ENCODE data around the gene PARD3. TPM values are rescaled to one million over a fixed set of nuclear protein-coding genes. Genes with fewer than 3 reads are reported as not detected.

The PARD3 gene
- total RNA-seq, 1 experiment from 2014 or later, result not detected

- Histone ChIP-seq H3K27me3 (ENCODE audit: low read length) (no peaks in the 10 kb centered on the region), H3K9me3 (ENCODE audit: low read length) (no peaks in the 10 kb centered on the region), H3K4me3 (ENCODE audit: low read length) (no peak overlapping the region), H3K79me2 (ENCODE audit: low read length) (no peaks in the 10 kb centered on the region), H3K9ac (ENCODE audit: low read length) (no peak overlapping the region), H3K27ac (ENCODE audit: low read length) (no peak overlapping the region), H2AFZ (ENCODE audit: low read length) (no peak overlapping the region), H3K4me2 (ENCODE audit: low read depth, low read length, poor library complexity, severe bottlenecking) (no peak overlapping the region), H3K4me1 (ENCODE audit: low read length) (no peaks in the 10 kb centered on the region), H3K36me3 (ENCODE audit: insufficient read depth, low read length) (no peaks in the 10 kb centered on the region), H3K9me2 (replicated peaks; ENCODE audit: insufficient read depth, low read length) (no peaks in the 10 kb centered on the region), H4K20me1 (ENCODE audit: insufficient read depth, low read depth, low read length) (no peaks in the 10 kb centered on the region)
- no peak for DNase-seq
Measured at GRCh38 chr10:34254596-34254995, 560.5 kb downstream of the PARD3 start.

DNA sequence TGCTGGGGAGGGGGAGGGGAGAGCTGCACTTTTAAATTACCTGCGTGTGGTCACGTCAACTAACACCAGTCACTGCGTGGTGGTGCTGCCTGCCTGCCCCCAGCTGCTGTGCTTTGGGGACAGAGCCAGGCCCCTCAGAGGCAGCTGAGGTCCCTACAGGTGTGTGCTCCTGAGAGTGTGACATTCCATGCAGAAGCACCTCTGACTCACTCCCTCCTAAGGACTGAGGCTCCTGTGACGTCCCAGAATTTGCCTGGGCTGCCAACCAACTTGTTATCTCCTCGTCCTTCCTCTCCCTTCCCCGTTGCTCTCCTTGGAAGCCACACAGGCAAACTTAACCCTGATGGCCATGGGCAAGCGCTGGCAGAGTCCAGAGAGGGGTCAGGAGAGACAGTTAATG is 563.0 kb downstream of the PARD3 start:
- Histone ChIP-seq H3K79me2 (ENCODE audit: low read length) (no peaks in the 10 kb centered on the region), H3K4me1 (ENCODE audit: low read length) (no peaks in the 10 kb centered on the region), H3K9me3 (ENCODE audit: low read length) (no peaks in the 10 kb centered on the region), H2AFZ (ENCODE audit: low read length) (no peak overlapping the region), H3K27me3 (ENCODE audit: low read length) (no peaks in the 10 kb centered on the region), H3K27ac (ENCODE audit: low read length) (no peak overlapping the region), H3K4me2 (ENCODE audit: low read depth, low read length, poor library complexity, severe bottlenecking) (no peak overlapping the region), H3K4me3 (ENCODE audit: low read length) (no peak overlapping the region), H4K20me1 (ENCODE audit: insufficient read depth, low read depth, low read length) (no peaks in the 10 kb centered on the region), H3K9ac (ENCODE audit: low read length) (no peak overlapping the region), H3K36me3 (ENCODE audit: insufficient read depth, low read length) (no peaks in the 10 kb centered on the region), H3K9me2 (replicated peaks; ENCODE audit: insufficient read depth, low read length) (no peaks in the 10 kb centered on the region)
- no peak for DNase-seq

DNA sequence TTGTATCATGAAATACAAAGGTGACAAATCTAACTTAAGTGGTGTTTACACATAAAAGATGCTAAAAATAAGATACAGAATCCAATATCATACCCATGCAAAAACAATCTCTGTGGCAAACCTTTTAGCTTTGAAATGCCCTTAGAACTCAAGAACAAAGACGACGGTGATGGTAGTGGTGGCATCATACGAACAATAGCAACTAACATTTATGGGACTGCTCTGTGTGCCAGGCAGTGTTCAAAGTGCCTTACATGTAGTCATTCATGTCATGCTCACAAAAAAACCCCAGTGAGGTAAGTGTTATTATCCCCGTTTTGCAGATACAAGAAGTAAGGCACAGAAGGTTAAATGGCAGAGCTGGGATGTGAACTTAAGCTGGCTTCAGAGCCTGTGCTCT is 563.9 kb downstream of the PARD3 start:
- Histone ChIP-seq H4K20me1 (ENCODE audit: insufficient read depth, low read depth, low read length) (no peaks in the 10 kb centered on the region), H3K27me3 (ENCODE audit: low read length) (no peaks in the 10 kb centered on the region), H3K4me1 (ENCODE audit: low read length) (no peaks in the 10 kb centered on the region), H3K4me2 (ENCODE audit: low read depth, low read length, poor library complexity, severe bottlenecking) (no peak overlapping the region), H3K9me3 (ENCODE audit: low read length) (no peaks in the 10 kb centered on the region), H2AFZ (ENCODE audit: low read length) (no peak overlapping the region), H3K27ac (ENCODE audit: low read length) (no peak overlapping the region), H3K9ac (ENCODE audit: low read length) (no peak overlapping the region), H3K4me3 (ENCODE audit: low read length) (no peak overlapping the region), H3K9me2 (replicated peaks; ENCODE audit: insufficient read depth, low read length) (no peaks in the 10 kb centered on the region), H3K36me3 (ENCODE audit: insufficient read depth, low read length) (no peaks in the 10 kb centered on the region), H3K79me2 (ENCODE audit: low read length) (no peaks in the 10 kb centered on the region)
- DNase-seq, result no peak

DNA sequence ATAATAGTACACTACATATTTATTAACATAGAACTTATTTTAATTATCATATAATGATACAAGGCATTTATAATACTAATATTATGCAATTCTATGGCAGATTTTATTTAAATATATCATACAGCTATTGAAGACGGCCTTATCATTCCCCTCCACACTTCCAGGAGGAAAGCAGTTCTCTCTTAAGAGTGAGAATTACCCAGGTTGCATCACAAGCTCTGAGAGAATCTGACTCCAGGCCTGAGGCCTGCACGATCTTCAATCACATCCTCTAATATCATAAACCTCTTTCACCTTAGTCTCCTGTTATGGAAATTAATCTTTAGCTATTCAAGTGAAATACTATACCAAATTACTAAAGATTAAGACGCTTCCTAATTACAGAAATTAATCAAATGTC is 564.4 kb downstream of the PARD3 start:
- Histone ChIP-seq H3K9me2 (replicated peaks; ENCODE audit: insufficient read depth, low read length) (no peaks in the 10 kb centered on the region), H3K4me1 (ENCODE audit: low read length) (no peaks in the 10 kb centered on the region)

DNA sequence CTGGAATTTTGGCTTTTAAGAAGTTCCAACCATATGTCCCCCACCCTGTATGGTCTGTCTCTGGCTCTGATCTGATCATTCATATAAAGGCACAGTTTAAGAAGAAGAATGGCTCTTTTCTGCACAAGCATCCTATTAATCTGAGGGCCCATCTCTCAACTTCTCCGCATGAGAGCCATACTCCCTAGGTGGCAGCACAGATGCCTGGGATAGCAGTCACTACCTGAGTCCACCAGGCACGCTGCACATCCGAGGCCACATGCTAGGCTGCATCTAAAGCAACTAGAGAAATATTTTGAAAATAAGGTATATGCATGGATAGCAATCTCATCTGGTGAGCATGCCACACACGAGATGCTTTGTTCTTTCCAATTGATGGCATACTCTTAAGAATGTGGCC is 565.5 kb downstream of the PARD3 start:
- Histone ChIP-seq H3K79me2 (ENCODE audit: low read length) (no peaks in the 10 kb centered on the region), H3K9me2 (replicated peaks; ENCODE audit: insufficient read depth, low read length) (no peaks in the 10 kb centered on the region), H3K9me3 (ENCODE audit: low read length) (no peaks in the 10 kb centered on the region), H3K36me3 (ENCODE audit: insufficient read depth, low read length) (no peaks in the 10 kb centered on the region), H3K27me3 (ENCODE audit: low read length) (no peaks in the 10 kb centered on the region), H3K4me1 (ENCODE audit: low read length) (no peaks in the 10 kb centered on the region), H3K4me2 (ENCODE audit: low read depth, low read length, poor library complexity, severe bottlenecking) (no peak overlapping the region), H4K20me1 (ENCODE audit: insufficient read depth, low read depth, low read length) (no peaks in the 10 kb centered on the region), H2AFZ (ENCODE audit: low read length) (no peak overlapping the region), H3K4me3 (ENCODE audit: low read length) (no peak overlapping the region), H3K27ac (ENCODE audit: low read length) (no peak overlapping the region), H3K9ac (ENCODE audit: low read length) (no peak overlapping the region)
- no peak for DNase-seq

More for the DNA sequence above, 564.4 kb downstream of the PARD3 start:
- Histone ChIP-seq H3K4me2 (ENCODE audit: low read depth, low read length, poor library complexity, severe bottlenecking) (no peak overlapping the region), H2AFZ (ENCODE audit: low read length) (no peak overlapping the region), H3K9ac (ENCODE audit: low read length) (no peak overlapping the region), H3K27me3 (ENCODE audit: low read length) (no peaks in the 10 kb centered on the region), H4K20me1 (ENCODE audit: insufficient read depth, low read depth, low read length) (no peaks in the 10 kb centered on the region), H3K36me3 (ENCODE audit: insufficient read depth, low read length) (no peaks in the 10 kb centered on the region), H3K9me3 (ENCODE audit: low read length) (no peaks in the 10 kb centered on the region), H3K4me3 (ENCODE audit: low read length) (no peak overlapping the region), H3K79me2 (ENCODE audit: low read length) (no peaks in the 10 kb centered on the region), H3K27ac (ENCODE audit: low read length) (no peak overlapping the region)
- no peak for DNase-seq

DNA sequence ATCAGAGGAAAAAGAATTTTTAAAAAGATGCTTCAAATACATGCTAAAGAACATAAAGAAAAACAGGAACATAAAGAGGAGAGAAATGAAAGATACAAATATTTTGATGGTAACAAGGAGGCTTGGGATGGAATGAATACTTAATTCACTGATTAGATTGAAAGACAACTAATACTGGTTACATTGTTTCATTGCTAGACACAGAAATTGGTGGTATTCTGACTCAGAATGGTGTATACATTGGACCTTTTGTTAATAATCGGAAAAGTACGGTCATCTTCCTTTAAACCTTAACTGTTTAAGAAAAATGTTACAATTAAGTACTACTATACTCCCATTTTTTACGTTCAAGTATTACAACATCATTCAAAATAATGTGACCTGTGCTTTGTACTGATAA is 567.5 kb downstream of the PARD3 start:
- no peak overlapping the region for H3K4me3 ChIP-seq (ENCODE audit: low read length)
- no peak overlapping the region for H3K4me2 ChIP-seq (ENCODE audit: low read depth, low read length, poor library complexity, severe bottlenecking)
- H3K9me3 ChIP-seq (ENCODE audit: low read length), result no peaks in the 10 kb centered on the region
- no peak overlapping the region for H3K9ac ChIP-seq (ENCODE audit: low read length)
- H3K27me3 ChIP-seq (ENCODE audit: low read length), result no peaks in the 10 kb centered on the region
- H3K79me2 ChIP-seq (ENCODE audit: low read length), result no peaks in the 10 kb centered on the region
- no peak overlapping the region for H2AFZ ChIP-seq (ENCODE audit: low read length)
- no peak overlapping the region for H3K27ac ChIP-seq (ENCODE audit: low read length)
- no peaks in the 10 kb centered on the region for H3K36me3 ChIP-seq (ENCODE audit: insufficient read depth, low read length)
- H3K9me2 ChIP-seq (replicated peaks; ENCODE audit: insufficient read depth, low read length), result no peaks in the 10 kb centered on the region
- no peak for DNase-seq
- no peaks in the 10 kb centered on the region for H3K4me1 ChIP-seq (ENCODE audit: low read length)
- no peaks in the 10 kb centered on the region for H4K20me1 ChIP-seq (ENCODE audit: insufficient read depth, low read depth, low read length)

DNA sequence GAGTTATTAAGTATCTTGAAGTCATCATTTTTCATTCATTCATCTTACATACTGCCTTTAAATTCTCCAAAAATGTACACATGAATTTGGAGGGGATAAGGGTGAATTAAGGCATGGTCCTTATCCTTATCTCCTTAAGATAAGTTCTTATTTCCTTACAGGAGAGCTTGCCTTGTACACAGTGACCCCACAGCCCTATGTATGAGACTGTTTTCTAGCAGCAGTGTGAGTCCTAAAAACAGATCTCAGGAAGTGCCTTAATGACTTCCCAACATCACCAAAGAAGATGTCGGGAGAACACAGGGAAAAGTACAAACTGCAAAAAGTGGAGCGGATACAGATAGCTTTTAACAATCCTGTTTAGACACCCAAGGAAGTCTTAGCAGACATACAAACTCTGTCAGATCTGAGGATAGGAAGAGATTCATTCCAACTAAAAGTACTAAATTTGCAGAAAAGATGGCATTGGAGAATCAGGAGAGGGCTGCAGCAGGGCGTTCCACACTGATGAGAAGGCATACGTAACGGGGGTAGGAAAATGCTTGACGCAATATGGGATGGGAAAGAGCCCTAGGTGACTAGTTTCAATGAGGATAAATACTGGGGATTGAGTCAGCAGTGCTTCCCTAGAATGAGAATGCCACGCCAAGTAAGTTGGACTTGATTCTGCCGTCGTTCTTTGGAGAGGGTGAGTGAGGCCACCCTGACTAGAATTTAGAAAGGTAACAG is 570.2 kb downstream of the PARD3 start:
- Histone ChIP-seq H3K27me3 (ENCODE audit: low read length) (no peaks in the 10 kb centered on the region), H3K4me3 (ENCODE audit: low read length) (no peak overlapping the region), H3K36me3 (ENCODE audit: insufficient read depth, low read length) (no peaks in the 10 kb centered on the region), H3K9ac (ENCODE audit: low read length) (no peak overlapping the region), H3K79me2 (ENCODE audit: low read length) (no peaks in the 10 kb centered on the region), H2AFZ (ENCODE audit: low read length) (no peak overlapping the region), H3K27ac (ENCODE audit: low read length) (no peak overlapping the region), H3K9me2 (replicated peaks; ENCODE audit: insufficient read depth, low read length) (no peaks in the 10 kb centered on the region), H3K4me1 (ENCODE audit: low read length) (no peaks in the 10 kb centered on the region), H4K20me1 (ENCODE audit: insufficient read depth, low read depth, low read length) (no peaks in the 10 kb centered on the region), H3K4me2 (ENCODE audit: low read depth, low read length, poor library complexity, severe bottlenecking) (no peak overlapping the region), H3K9me3 (ENCODE audit: low read length) (no peaks in the 10 kb centered on the region)
- DNase-seq, result no peak

DNA sequence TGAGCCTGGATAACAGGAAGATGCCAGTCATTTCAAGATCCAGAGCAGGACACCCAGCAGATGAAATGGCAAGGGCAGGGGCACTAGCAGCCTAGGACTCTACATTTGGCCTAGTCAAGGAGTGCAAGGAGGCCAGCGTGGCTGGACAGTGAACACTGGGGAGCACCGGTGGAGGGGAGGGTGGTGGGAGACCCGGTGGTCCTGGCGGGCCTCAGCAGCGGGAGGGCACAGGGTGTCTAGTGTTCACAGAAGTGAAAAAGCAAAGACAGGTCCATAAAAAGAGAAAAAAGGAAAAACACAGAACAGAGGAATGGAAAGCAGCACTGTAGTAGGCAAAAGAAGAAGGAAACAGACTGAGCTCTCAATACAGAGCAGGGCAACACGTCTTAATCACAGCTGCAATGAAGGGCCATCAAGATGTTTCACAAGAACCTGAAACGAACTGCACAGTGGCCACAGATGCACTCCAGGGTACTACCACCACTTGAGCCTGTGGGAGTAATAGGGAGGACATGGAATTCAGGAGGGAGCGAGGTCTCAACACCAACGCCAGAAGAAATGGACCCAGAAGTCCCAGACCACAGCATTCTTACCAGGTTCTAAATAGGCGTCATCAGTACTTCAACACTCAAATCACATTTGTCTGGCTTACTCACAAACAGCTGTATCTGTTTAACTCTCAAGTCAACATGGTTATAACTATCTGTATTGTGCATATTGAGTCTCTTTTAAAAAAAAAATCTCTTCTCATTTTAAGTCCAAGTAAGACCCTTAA is 573.7 kb downstream of the PARD3 start:
- Histone ChIP-seq H2AFZ (ENCODE audit: low read length) (no peak overlapping the region), H3K4me1 (ENCODE audit: low read length) (no peaks in the 10 kb centered on the region), H3K9me2 (replicated peaks; ENCODE audit: insufficient read depth, low read length) (no peaks in the 10 kb centered on the region), H3K4me3 (ENCODE audit: low read length) (no peak overlapping the region), H3K27ac (ENCODE audit: low read length) (no peak overlapping the region), H3K79me2 (ENCODE audit: low read length) (no peaks in the 10 kb centered on the region), H3K4me2 (ENCODE audit: low read depth, low read length, poor library complexity, severe bottlenecking) (no peak overlapping the region), H3K9me3 (ENCODE audit: low read length) (no peaks in the 10 kb centered on the region), H3K36me3 (ENCODE audit: insufficient read depth, low read length) (no peaks in the 10 kb centered on the region), H3K27me3 (ENCODE audit: low read length) (no peaks in the 10 kb centered on the region), H4K20me1 (ENCODE audit: insufficient read depth, low read depth, low read length) (no peaks in the 10 kb centered on the region), H3K9ac (ENCODE audit: low read length) (no peak overlapping the region)
- DNase-seq, result no peak
